ENCODE data around the gene DUSP1.

DUSP1 gene

DNA sequence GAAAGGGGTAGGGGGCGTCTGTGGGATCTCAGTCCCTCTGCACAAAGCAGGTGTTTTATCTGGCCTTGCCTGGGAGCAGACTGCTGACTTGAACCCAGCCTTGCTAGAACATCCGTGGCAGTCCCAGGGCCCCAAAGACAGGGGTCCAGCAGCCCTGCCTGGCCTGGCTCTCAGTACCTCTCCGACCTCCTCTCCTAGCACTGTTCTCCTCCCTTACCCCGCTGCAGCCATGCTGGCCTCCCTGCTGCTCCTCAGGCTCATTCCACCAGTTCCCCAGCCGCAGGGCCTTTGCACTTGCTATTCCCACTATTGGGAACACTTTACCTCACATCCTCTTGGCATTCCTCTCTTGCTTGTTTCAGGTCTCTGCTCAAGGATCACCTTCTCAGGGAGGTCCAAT is 45.2 kb downstream of the DUSP1 start:
- H3K27me3 ChIP-seq (ENCODE audit: insufficient read depth, poor library complexity, severe bottlenecking): no peaks in the 10 kb centered on the region
- no peak overlapping the region for H3K4me3 ChIP-seq (ENCODE audit: severe bottlenecking)
- no peak for DNase-seq (ENCODE audit: low spot score)
- no peaks in the 10 kb centered on the region for H3K4me1 ChIP-seq (ENCODE audit: insufficient read depth, poor library complexity, severe bottlenecking)
- no peak for ATAC-seq (ENCODE audit: low read depth)
- no peak overlapping the region for H3K27ac ChIP-seq (ENCODE audit: poor library complexity, severe bottlenecking)
- H3K36me3 ChIP-seq (ENCODE audit: low read depth): no peaks in the 10 kb centered on the region
- no peaks in the 10 kb centered on the region for H3K9me3 ChIP-seq (ENCODE audit: severe bottlenecking)
- TF ChIP-seq, protein P1, sequence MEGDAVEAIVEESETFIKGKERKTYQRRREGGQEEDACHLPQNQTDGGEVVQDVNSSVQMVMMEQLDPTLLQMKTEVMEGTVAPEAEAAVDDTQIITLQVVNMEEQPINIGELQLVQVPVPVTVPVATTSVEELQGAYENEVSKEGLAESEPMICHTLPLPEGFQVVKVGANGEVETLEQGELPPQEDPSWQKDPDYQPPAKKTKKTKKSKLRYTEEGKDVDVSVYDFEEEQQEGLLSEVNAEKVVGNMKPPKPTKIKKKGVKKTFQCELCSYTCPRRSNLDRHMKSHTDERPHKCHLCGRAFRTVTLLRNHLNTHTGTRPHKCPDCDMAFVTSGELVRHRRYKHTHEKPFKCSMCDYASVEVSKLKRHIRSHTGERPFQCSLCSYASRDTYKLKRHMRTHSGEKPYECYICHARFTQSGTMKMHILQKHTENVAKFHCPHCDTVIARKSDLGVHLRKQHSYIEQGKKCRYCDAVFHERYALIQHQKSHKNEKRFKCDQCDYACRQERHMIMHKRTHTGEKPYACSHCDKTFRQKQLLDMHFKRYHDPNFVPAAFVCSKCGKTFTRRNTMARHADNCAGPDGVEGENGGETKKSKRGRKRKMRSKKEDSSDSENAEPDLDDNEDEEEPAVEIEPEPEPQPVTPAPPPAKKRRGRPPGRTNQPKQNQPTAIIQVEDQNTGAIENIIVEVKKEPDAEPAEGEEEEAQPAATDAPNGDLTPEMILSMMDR (IDR thresholded peaks at IDR 0.05; ENCODE audit: poor library complexity, severe bottlenecking): no peak

DNA sequence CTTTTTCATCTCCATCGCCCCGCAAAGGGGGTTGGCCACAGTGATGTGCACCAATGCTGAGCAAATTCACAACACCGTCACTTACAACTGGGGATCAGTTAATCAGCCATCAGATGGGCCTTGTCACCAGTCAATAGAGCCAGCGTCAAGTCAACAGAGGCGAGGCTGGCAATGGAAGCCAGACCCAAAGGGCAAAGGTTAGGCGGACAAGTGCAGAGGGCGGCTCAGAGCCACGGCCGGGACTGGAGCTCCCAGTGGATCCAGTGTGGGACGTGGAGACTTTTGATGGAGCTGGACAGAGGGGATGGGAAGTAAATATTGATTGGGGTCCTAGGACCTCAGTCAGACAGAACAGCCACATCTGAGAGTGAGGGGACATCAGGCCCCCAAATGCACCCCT is 45.7 kb downstream of the DUSP1 start:
- DNase-seq (ENCODE audit: low spot score) (no peak), ATAC-seq (ENCODE audit: low read depth) (no peak)
- no peaks in the 10 kb centered on the region for H3K9me3 ChIP-seq (ENCODE audit: severe bottlenecking)
- H3K4me1 ChIP-seq (ENCODE audit: insufficient read depth, poor library complexity, severe bottlenecking): no peaks in the 10 kb centered on the region
- TF ChIP-seq, protein P1 (IDR thresholded peaks at IDR 0.05; ENCODE audit: poor library complexity, severe bottlenecking): no peak
- no peaks in the 10 kb centered on the region for H3K27me3 ChIP-seq (ENCODE audit: insufficient read depth, poor library complexity, severe bottlenecking)
- no peaks in the 10 kb centered on the region for H3K36me3 ChIP-seq (ENCODE audit: low read depth)
- no peak overlapping the region for H3K27ac ChIP-seq (ENCODE audit: poor library complexity, severe bottlenecking)
- H3K4me3 ChIP-seq (ENCODE audit: severe bottlenecking): no peak overlapping the region

DNA sequence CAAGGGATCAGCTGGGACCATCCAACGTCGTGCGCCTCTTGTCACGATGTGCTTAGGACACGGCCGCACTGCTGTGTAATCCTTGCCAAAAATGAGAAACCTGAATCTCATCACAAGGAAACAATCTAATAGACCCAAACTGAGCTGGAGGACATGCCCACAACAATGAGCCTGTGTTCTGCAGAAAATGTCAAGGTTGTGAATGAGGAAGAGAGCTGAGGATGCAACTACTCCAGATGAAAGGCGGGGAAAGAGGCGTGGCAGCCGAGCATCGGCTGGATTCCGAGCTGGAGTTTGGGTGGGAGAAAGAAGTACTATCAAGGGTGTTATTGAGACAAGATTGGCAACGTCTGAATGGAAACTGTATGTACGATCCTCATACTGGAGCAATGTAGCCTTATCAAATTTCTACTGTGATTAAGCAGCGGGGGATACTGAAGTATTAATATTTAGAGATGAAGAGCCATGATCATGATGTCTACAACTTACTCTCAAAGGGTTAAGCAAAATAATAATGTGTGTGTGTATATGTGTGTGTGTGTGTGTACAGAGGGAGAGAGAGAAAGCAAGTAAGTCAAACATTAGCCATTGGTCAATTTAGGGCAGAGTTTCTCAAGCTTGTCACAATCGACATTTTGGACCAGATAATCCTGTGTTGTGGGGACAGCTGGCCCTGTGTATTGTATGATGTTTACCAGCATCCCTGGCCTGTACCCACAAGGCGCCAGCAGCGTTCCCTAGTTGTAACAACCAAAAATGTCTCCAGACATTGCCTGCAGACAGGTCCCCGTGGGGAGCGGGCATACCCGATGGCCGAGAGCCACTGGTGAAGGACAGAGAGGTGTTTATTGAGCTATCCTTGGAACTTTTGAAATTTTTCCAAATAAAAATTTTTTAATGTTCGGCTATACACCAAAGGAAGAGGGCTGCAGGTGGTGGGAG is 46.5 kb downstream of the DUSP1 start:
- H3K4me1 ChIP-seq (ENCODE audit: insufficient read depth, poor library complexity, severe bottlenecking): no peaks in the 10 kb centered on the region
- peak; percentile 34 for DNase-seq (ENCODE audit: low spot score)
- no peak for ATAC-seq (ENCODE audit: low read depth)
- TF ChIP-seq, protein P1 (IDR thresholded peaks at IDR 0.05; ENCODE audit: poor library complexity, severe bottlenecking): no peak
- H3K4me3 ChIP-seq (ENCODE audit: severe bottlenecking): no peak overlapping the region
- H3K9me3 ChIP-seq (ENCODE audit: severe bottlenecking): no peaks in the 10 kb centered on the region
- no peaks in the 10 kb centered on the region for H3K36me3 ChIP-seq (ENCODE audit: low read depth)
- no peaks in the 10 kb centered on the region for H3K27me3 ChIP-seq (ENCODE audit: insufficient read depth, poor library complexity, severe bottlenecking)
- H3K27ac ChIP-seq (ENCODE audit: poor library complexity, severe bottlenecking): no peak overlapping the region

DNA sequence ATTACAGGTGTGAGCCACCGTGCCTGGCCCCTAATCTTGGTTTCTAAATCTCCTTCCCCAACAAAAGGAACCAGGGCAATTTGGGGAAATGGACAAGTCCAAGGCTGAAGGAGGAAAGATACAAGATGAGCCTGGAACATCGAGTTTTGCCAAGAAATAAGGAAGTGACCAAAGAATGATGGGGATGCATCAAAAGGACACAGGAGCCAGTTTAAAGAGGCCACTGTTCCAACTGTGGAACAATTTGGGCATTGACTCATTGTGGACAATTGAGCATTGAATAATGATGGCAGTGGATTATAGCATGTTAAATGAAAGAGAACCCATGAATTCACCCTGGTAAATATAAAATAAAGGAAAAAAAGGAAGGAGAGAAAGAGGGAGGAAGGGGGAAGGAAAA is 47.5 kb downstream of the DUSP1 start:
- no peaks in the 10 kb centered on the region for H3K9me3 ChIP-seq (ENCODE audit: severe bottlenecking)
- no peaks in the 10 kb centered on the region for H3K27me3 ChIP-seq (ENCODE audit: insufficient read depth, poor library complexity, severe bottlenecking)
- no peak for DNase-seq (ENCODE audit: low spot score)
- TF ChIP-seq, protein P1 (IDR thresholded peaks at IDR 0.05; ENCODE audit: poor library complexity, severe bottlenecking): no peak
- no peak for ATAC-seq (ENCODE audit: low read depth)
- H3K36me3 ChIP-seq (ENCODE audit: low read depth): no peaks in the 10 kb centered on the region
- no peak overlapping the region for H3K4me3 ChIP-seq (ENCODE audit: severe bottlenecking)
- no peaks in the 10 kb centered on the region for H3K4me1 ChIP-seq (ENCODE audit: insufficient read depth, poor library complexity, severe bottlenecking)
- H3K27ac ChIP-seq (ENCODE audit: poor library complexity, severe bottlenecking): no peak overlapping the region

DNA sequence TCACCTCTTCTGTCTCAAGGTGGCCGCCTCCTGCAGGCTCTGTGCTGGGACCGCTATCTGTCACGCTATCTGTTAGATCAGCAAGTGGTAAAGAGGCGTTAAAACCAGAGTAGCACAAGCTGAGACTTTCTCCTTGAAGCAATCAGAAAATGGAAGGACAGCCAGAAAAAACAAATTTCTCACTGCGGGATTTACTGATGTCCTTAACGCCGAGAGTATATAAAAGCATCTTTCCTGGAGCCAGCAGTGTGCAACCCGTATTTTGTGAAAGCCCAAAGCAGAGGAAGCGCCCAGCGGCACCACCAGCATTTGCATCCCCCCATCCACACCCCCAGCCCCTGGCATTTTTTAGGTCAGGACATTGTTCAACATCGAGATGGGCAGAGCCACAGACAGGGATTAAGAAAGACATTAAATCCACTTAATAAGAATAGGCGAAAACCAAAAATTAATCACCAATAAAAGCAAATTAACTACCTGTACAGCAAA is 48.6 kb downstream of the DUSP1 start:
- no peaks in the 10 kb centered on the region for H3K4me1 ChIP-seq (ENCODE audit: insufficient read depth, poor library complexity, severe bottlenecking)
- TF ChIP-seq, protein P1 (IDR thresholded peaks at IDR 0.05; ENCODE audit: poor library complexity, severe bottlenecking): no peak
- H3K36me3 ChIP-seq (ENCODE audit: low read depth): no peaks in the 10 kb centered on the region
- no peak overlapping the region for H3K4me3 ChIP-seq (ENCODE audit: severe bottlenecking)
- DNase-seq (ENCODE audit: low spot score): no peak
- no peak overlapping the region for H3K27ac ChIP-seq (ENCODE audit: poor library complexity, severe bottlenecking)
- no peaks in the 10 kb centered on the region for H3K9me3 ChIP-seq (ENCODE audit: severe bottlenecking)
- ATAC-seq (ENCODE audit: low read depth): no peak
- H3K27me3 ChIP-seq (ENCODE audit: insufficient read depth, poor library complexity, severe bottlenecking): no peaks in the 10 kb centered on the region
